HepG2 (cell line): ENCODE measurements around the gene PTTG1. TPM values are rescaled to one million over a fixed set of nuclear protein-coding genes. Genes with fewer than 3 reads are reported as not detected.

Experiments
- ATM ChIP-seq: fragments of 450-650 bp; IDR thresholded peaks from 2 replicates; pipeline ENCODE4 v1.7.1; 2017; ENCODE audit warnings: mild to moderate bottlenecking, borderline replicate concordance
- BHLHE40 ChIP-seq: IDR thresholded peaks from 2 replicates; pipeline ENCODE4 v1.6.1; 2011; ENCODE audit warnings: low read length, improper control_type of control experiment
- CBX1 ChIP-seq: IDR thresholded peaks from one replicate; pipeline ENCODE4 v1.6.1; 2016; ENCODE audit warnings: antibody characterized with exemption, low read depth
- KDM4B ChIP-seq: sonication (generic); formaldehyde crosslinking; IDR thresholded peaks from 2 replicates; pipeline ENCODE4 v1.4.0; 2020; ENCODE audit warnings: missing genetic modification reagents
- NFE2 ChIP-seq: sonication (generic); formaldehyde crosslinking; IDR thresholded peaks from 2 replicates; pipeline ENCODE4 v1.4.0; 2020; ENCODE audit warnings: missing genetic modification reagents
- PCBP2 ChIP-seq: fragments of 200-400 bp; formaldehyde crosslinking; optimal IDR thresholded peaks from 2 replicates; pipeline ENCODE3; 2018; ENCODE audit warnings: low read length, low read depth; ENCODE audit not compliant: poor library complexity, severe bottlenecking
- POLR2A ChIP-seq, 2 experiments: IDR thresholded peaks; 2 replicates each; pipeline ENCODE4 v1.6.1; 2011; ENCODE audit warnings: low read depth in 2 of 2, low read length in 2 of 2, mild to moderate bottlenecking in 1 of 2, moderate library complexity in 1 of 2; ENCODE audit not compliant: insufficient read depth in 1 of 2
- RFX1 ChIP-seq: fragments of 450-650 bp; IDR thresholded peaks from 2 replicates; pipeline ENCODE4 v1.6.1; 2017
- SALL2 ChIP-seq: sonication (generic); formaldehyde crosslinking; IDR thresholded peaks from 2 replicates; pipeline ENCODE4 v1.8.1; 2023; ENCODE audit warnings: mild to moderate bottlenecking, missing genetic modification reagents, inconsistent platforms
- SNAPC2 ChIP-seq: sonication (generic); formaldehyde crosslinking; IDR thresholded peaks from 2 replicates; pipeline ENCODE4 v1.8.1; 2022; ENCODE audit warnings: mild to moderate bottlenecking, missing genetic modification reagents
- SOX6 ChIP-seq, 2 experiments: fragments of 450-650 bp in 1 of 2; sonication (generic) in 1 of 2; formaldehyde crosslinking in 1 of 2; IDR thresholded peaks; 2 replicates each; pipeline versions ENCODE4 v1.4.0 to v1.6.1; 2017 to 2020; ENCODE audit warnings: antibody characterized with exemption in 1 of 2, mild to moderate bottlenecking in 1 of 2, missing genetic modification reagents in 1 of 2
- TOE1 ChIP-seq: sonication (generic); formaldehyde crosslinking; IDR thresholded peaks from 2 replicates; pipeline ENCODE4 v1.4.0; 2020; ENCODE audit warnings: mild to moderate bottlenecking, missing genetic modification reagents
- WIZ ChIP-seq: sonication (generic); formaldehyde crosslinking; IDR thresholded peaks from 2 replicates; pipeline ENCODE4 v1.5.1; 2020; ENCODE audit warnings: mild to moderate bottlenecking, missing genetic modification reagents
- ZFP1 ChIP-seq: IDR thresholded peaks from 2 replicates; pipeline ENCODE4 v1.6.1; 2016
- ZFP90 ChIP-seq: sonication (generic); formaldehyde crosslinking; IDR thresholded peaks from 2 replicates; pipeline ENCODE4 v1.8.0; 2022; ENCODE audit warnings: missing genetic modification reagents, mild to moderate bottlenecking, inconsistent platforms, borderline replicate concordance
- ZNF451 ChIP-seq: sonication (generic); formaldehyde crosslinking; IDR thresholded peaks from 2 replicates; pipeline ENCODE4 v1.5.0; 2020; ENCODE audit warnings: mild to moderate bottlenecking, missing genetic modification reagents
- ZNF615 ChIP-seq: sonication (generic); formaldehyde crosslinking; IDR thresholded peaks from 2 replicates; pipeline ENCODE4 v1.5.0; 2020; ENCODE audit warnings: mild to moderate bottlenecking, missing genetic modification reagents, borderline replicate concordance
- ZNF792 ChIP-seq: IDR thresholded peaks from 2 replicates; pipeline ENCODE4 v1.6.1; 2016
- ZNF839 ChIP-seq: sonication (generic); formaldehyde crosslinking; IDR thresholded peaks from 2 replicates; pipeline ENCODE4 v1.4.0; 2020; ENCODE audit warnings: missing genetic modification reagents, mild to moderate bottlenecking, borderline replicate concordance
- ZNF891 ChIP-seq: sonication (generic); formaldehyde crosslinking; IDR thresholded peaks from 2 replicates; pipeline ENCODE4 v1.5.0; 2020; ENCODE audit warnings: mild to moderate bottlenecking, missing genetic modification reagents
- ZSCAN20 ChIP-seq: sonication (generic); formaldehyde crosslinking; IDR thresholded peaks from 2 replicates; pipeline ENCODE4 v1.4.0; 2020; ENCODE audit warnings: missing genetic modification reagents, mild to moderate bottlenecking, borderline replicate concordance
- polyA plus RNA-seq, 8 experiments: library from polyadenylated mRNA; depleted of rRNA in 3 of 8; stranded (reverse) in 7 of 8; unstranded in 1 of 8; fragments of >200 nt; fragmentation: Illumina TruSeq in 4 of 8; extraction: Trizol in 4 of 8; gene quantifications; 2 replicates each; pipeline versions ENCODE4 v1.2.1 to v1.2.3, GENCODE V29; 2011 to 2016; ENCODE audit warnings: low read depth in 4 of 8, missing spikeins in 1 of 8, mixed read lengths in 1 of 8; ENCODE audit not compliant: insufficient read depth in 1 of 8
- total RNA-seq, 5 experiments: library from RNA; depleted of rRNA; stranded (reverse); fragments of >200 nt; fragmentation: Illumina TruSeq; extraction: Trizol; gene quantifications; 2 replicates each; pipeline ENCODE4 v1.2.3, GENCODE V29; 2016; ENCODE audit warnings: low read depth in 1 of 5
- TF ChIP-seq, protein P1 (sequence below): sonication (generic); formaldehyde crosslinking; conservative IDR thresholded peaks from 2 replicates; pipeline ENCODE4 v1.5.0; 2020; ENCODE audit warnings: missing genetic modification reagents
- TF ChIP-seq, protein P2 (sequence below): sonication (generic); formaldehyde crosslinking; IDR thresholded peaks from 2 replicates; pipeline ENCODE4 v1.5.0; 2020; ENCODE audit warnings: mild to moderate bottlenecking, missing genetic modification reagents
- TF ChIP-seq, protein P3 (sequence below): sonication (generic); formaldehyde crosslinking; IDR thresholded peaks from 2 replicates; pipeline ENCODE4 v1.4.0; 2020; ENCODE audit warnings: missing genetic modification reagents, borderline replicate concordance
- TF ChIP-seq, protein P4 (sequence below): sonication (generic); formaldehyde crosslinking; IDR thresholded peaks from 2 replicates; pipeline ENCODE4 v1.4.0; 2020; ENCODE audit warnings: missing genetic modification reagents

PTTG1 gene
- total and polyA plus RNA-seq, 2 of the 13 experiments (the other 11 are each of a cell fraction or from before 2014, with no cell fraction given), result 102 to 161 TPM

DNA sequence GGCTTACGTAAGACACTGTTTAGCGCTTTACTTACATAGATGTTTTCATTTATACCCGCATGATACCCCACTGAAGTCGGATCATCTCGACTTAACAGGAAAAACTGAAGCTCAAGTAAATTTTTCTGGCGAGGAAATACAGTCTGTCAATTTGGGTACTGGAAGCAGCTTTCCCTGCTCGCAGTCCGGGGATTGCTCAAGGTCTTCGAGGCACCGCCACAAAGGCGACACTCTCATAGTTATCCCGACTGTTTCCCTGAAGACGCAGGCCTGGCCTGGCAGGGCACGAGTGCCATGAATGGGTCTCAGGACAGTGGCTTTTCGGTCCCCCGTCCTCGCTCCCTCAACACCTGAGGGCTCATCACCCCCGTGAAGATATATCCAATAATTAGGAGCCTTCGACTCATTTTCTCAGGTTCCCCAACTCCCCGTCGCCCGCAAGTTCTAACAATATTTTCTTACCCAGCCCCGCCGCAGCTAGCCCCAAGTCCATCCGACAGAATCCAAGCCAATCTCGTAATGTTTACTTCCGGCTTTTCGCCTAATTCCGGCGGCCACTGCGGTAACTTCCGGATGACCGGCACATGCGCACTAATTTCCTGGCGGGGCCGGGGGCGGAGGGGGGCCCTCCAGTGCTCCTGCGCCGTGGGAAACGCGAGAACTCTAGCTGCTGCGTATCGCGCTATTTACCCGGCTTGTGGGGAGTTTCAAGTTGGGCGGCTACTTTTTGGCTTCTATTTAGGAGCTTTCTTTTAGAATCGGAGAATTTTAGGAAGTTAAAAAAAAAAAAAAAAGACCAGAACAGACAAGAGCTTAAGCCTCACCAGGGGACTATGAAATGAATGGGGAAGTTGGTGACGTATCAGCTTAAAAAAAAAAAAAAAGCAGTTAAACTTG, 2.8 kb upstream of the PTTG1 start, which contains the start of gene SLU7 (continued):
- TF ChIP-seq ZNF839 (CRISPR knock-in tag), result no peak
- no peak for TF ChIP-seq ZSCAN20
- TF ChIP-seq NFE2 (CRISPR knock-in tag), result no peak
- TF ChIP-seq, protein P1, sequence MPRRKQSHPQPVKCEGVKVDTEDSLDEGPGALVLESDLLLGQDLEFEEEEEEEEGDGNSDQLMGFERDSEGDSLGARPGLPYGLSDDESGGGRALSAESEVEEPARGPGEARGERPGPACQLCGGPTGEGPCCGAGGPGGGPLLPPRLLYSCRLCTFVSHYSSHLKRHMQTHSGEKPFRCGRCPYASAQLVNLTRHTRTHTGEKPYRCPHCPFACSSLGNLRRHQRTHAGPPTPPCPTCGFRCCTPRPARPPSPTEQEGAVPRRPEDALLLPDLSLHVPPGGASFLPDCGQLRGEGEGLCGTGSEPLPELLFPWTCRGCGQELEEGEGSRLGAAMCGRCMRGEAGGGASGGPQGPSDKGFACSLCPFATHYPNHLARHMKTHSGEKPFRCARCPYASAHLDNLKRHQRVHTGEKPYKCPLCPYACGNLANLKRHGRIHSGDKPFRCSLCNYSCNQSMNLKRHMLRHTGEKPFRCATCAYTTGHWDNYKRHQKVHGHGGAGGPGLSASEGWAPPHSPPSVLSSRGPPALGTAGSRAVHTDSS (CRISPR knock-in tag), result no peak
- TF ChIP-seq WIZ (CRISPR knock-in tag), result no peak; the same call in 1 of the 2 replicates
- no peak for TF ChIP-seq ZNF451 (CRISPR knock-in tag)
- TF ChIP-seq CBX1, result no peak
- no peak for TF ChIP-seq BHLHE40
- TF ChIP-seq, protein P2, sequence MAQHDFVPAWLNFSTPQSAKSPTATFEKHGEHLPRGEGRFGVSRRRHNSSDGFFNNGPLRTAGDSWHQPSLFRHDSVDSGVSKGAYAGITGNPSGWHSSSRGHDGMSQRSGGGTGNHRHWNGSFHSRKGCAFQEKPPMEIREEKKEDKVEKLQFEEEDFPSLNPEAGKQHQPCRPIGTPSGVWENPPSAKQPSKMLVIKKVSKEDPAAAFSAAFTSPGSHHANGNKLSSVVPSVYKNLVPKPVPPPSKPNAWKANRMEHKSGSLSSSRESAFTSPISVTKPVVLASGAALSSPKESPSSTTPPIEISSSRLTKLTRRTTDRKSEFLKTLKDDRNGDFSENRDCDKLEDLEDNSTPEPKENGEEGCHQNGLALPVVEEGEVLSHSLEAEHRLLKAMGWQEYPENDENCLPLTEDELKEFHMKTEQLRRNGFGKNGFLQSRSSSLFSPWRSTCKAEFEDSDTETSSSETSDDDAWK (CRISPR knock-in tag), result no peak
- no peak for TF ChIP-seq RFX1
- no peak for TF ChIP-seq ATM
- TF ChIP-seq, protein P3, sequence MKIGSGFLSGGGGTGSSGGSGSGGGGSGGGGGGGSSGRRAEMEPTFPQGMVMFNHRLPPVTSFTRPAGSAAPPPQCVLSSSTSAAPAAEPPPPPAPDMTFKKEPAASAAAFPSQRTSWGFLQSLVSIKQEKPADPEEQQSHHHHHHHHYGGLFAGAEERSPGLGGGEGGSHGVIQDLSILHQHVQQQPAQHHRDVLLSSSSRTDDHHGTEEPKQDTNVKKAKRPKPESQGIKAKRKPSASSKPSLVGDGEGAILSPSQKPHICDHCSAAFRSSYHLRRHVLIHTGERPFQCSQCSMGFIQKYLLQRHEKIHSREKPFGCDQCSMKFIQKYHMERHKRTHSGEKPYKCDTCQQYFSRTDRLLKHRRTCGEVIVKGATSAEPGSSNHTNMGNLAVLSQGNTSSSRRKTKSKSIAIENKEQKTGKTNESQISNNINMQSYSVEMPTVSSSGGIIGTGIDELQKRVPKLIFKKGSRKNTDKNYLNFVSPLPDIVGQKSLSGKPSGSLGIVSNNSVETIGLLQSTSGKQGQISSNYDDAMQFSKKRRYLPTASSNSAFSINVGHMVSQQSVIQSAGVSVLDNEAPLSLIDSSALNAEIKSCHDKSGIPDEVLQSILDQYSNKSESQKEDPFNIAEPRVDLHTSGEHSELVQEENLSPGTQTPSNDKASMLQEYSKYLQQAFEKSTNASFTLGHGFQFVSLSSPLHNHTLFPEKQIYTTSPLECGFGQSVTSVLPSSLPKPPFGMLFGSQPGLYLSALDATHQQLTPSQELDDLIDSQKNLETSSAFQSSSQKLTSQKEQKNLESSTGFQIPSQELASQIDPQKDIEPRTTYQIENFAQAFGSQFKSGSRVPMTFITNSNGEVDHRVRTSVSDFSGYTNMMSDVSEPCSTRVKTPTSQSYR (CRISPR knock-in tag), result no peak
- no peak for TF ChIP-seq SALL2 (CRISPR knock-in tag)
- no peak for TF ChIP-seq KDM4B (CRISPR knock-in tag)
- no peak for TF ChIP-seq ZFP1
- TF ChIP-seq ZFP90 (CRISPR knock-in tag), result no peak; the same call in 1 of the 2 replicates
- no peak for TF ChIP-seq SOX6 (IDR thresholded peaks at IDR 0.05)
- 0 out of 2 replicates have a peak, but pooled peaks have one; percentile 14 for TF ChIP-seq SOX6 (CRISPR knock-in tag; IDR thresholded peaks at IDR 0.05)
- no peak for TF ChIP-seq ZNF891 (CRISPR knock-in tag)
- TF ChIP-seq POLR2A (IDR thresholded peaks at IDR 0.05; ENCODE audit: insufficient read depth in 1 of 2, low read depth in 2 of 2, low read length in 2 of 2), result peak; percentile 66 to 80
- no peak for TF ChIP-seq ZNF615
- no peak for TF ChIP-seq PCBP2
- no peak for TF ChIP-seq TOE1 (CRISPR knock-in tag)
- TF ChIP-seq SNAPC2, result no peak
- TF ChIP-seq, protein P4, sequence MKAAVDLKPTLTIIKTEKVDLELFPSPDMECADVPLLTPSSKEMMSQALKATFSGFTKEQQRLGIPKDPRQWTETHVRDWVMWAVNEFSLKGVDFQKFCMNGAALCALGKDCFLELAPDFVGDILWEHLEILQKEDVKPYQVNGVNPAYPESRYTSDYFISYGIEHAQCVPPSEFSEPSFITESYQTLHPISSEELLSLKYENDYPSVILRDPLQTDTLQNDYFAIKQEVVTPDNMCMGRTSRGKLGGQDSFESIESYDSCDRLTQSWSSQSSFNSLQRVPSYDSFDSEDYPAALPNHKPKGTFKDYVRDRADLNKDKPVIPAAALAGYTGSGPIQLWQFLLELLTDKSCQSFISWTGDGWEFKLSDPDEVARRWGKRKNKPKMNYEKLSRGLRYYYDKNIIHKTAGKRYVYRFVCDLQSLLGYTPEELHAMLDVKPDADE (CRISPR knock-in tag), result no peak
- TF ChIP-seq ZNF792 (CRISPR knock-in tag), result no peak
